GM13976 (cell line): ENCODE results near the gene GINS2.

ENCODE experiments used
- DNase-seq: peaks from one replicate; pipeline ENCODE4 v3.0.0; 2012; ENCODE audit warnings: low spot score
- CTCF ChIP-seq: IDR thresholded peaks from 2 replicates; pipeline ENCODE4 v1.5.1; 2012; ENCODE audit warnings: borderline replicate concordance, mild to moderate bottlenecking; ENCODE audit not compliant: insufficient read depth; ENCODE audit errors: extremely low read depth, missing control alignments, control extremely low read depth
- in situ Hi-C: fragments of 300-500 bp; cut with MboI; formaldehyde crosslinking; loops from one replicate; pipeline ENCODE4 v1.12.0; 2022; ENCODE audit warnings: low sequenced_read_pairs, mixed read lengths, inconsistent platforms; ENCODE audit not compliant: unreplicated experiment

The GINS2 gene

GRCh38 chr16:85695196-85696128 lies 6.7 kb upstream of the GINS2 start:
- in situ Hi-C loops, result no loop called here
- no peak for DNase-seq
- no peak for TF ChIP-seq CTCF

GRCh38 chr16:85690469-85691064 lies 1.8 kb upstream of the GINS2 start:
- DNase-seq, result no peak
- in situ Hi-C loops, result no loop called here
- TF ChIP-seq CTCF, result no peak

GRCh38 chr16:85689950-85690320 lies 1.2 kb upstream of the GINS2 start:
- TF ChIP-seq CTCF, result no peak
- in situ Hi-C loops, result no loop called here
- no peak for DNase-seq

- no peak for TF ChIP-seq CTCF
- DNase-seq, result no peak
- in situ Hi-C loops, result no loop called here
Measured at GRCh38 chr16:85689285-85689949, 663 bp upstream of the GINS2 start.

- no peak for TF ChIP-seq CTCF
- in situ Hi-C loops, result no loop called here
- DNase-seq, result no peak
Measured at GRCh38 chr16:85687651-85688471, 893 bp downstream of the GINS2 start.
